Fibroblast of skin of back (primary cell): ENCODE data around the gene MCL1.

Experiments used
- DNase-seq: peaks from one replicate; pipeline ENCODE4 v3.0.0-alpha.2; 2013

MCL1 gene

DNA sequence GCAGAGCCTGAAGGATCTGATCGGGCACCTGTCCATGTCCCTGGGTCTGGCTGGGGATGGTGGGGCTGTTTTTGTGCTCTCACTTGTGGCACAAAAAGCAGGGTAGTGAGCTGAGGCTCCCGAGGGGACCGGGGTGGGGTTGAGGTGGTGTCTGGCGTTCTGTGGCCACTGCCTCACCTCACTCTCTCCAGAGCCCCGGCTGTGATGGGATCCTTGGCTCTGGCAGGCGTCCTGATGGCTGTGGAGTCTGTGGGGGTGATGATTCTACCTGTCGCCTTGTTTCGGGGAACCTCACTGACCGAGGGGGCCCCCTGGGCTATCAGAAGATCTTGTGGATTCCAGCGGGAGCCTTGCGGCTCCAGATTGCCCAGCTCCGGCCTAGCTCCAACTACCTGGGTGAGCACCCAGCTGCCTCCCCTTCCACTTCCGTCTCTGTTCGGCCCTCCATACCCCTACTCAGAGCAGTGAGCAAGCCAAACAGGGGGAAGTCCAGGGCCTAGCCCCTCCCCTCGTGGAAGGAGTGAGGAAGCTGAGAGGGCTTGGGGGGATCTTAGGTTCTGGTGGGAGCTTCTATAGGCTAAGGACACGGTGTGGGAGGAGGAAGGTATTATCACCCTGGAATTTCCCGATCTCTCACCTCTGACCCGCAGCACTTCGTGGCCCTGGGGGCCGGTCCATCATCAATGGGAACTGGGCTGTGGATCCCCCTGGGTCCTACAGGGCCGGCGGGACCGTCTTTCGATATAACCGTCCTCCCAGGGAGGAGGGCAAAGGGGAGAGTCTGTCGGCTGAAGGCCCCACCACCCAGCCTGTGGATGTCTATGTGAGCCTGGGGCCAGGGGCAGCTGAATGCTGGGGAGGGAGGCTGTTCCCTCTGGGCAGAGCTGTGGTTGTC lies 23.2 kb downstream of the MCL1 start:
- DNase-seq = no peak

DNA sequence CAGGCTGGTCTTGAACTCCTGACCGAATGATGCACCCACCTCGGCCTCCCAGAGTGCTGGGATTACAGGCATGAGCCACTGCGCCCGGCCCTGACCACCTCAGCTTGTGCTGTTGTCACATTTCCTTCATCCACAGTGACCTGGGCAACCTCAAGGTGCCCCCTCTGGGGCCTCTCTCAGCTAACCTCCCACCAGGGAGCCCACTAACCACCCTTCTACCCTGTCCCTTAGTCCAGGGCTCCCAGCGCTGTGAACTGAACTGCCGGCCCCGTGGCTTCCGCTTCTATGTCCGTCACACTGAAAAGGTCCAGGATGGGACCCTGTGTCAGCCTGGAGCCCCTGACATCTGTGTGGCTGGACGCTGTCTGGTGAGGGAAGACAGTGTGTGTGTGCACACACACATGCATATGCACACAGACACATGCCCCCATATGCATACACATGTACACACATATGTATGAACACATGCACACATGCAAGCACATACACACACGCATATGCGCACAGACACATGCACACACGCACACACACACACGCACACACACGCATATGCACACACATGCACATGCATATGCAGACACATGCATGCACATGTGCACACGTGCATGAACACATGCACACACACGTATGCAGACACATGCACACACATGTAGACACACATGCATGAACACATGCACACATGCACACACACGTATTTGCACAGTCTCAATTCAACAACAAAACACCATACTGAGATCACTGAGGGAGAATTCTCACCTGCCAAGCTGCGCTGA lies 24.0 kb downstream of the MCL1 start:
- DNase-seq = no peak

- no peak for DNase-seq
These were observed 25.3 kb downstream of the MCL1 start for GRCh38 chr1:150554086-150554452.

GRCh38 chr1:150553392-150554085 lies 25.9 kb downstream of the MCL1 start:
- no peak for DNase-seq

- no peak for DNase-seq
These were observed 26.5 kb downstream of the MCL1 start for GRCh38 chr1:150552911-150553289.

DNA sequence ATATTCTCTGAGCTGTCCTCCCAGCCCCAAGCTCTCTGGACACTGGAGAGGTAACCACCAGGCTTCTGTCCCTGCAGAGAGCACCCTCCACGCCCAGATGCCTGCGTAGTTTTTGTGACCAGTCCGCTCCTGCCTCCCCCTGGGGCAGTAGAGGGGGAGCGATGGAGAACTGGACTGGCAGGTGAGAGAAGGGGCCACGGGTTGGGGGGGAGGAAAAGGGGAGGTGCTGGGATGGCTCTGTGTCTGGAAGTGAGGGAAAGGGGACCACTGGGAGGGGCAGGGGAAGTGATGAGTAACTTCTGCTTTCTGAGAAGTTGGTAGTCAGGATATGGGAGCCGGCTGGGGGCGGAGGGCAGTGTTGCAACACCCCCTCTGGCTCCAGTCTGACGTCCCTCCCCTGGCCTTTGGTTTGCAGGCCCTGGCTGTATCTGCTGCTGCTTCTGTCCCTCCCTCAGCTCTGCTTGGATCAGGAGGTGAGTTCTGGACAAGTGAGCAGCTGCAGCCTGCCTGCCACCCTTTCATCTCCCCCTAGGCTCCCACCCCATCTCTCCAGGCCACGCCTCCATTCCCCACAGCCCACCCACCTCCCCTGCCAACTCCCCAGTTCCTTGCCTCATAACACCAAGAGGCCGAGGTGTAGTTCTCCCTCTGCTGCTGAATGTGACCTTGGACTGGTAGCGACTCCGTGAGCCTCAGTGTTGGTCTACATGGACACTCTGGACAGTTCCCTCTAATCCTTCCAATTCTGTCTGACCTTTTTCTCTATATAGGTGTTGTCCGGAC lies 27.1 kb downstream of the MCL1 start:
- DNase-seq = peak; percentile 76

DNA sequence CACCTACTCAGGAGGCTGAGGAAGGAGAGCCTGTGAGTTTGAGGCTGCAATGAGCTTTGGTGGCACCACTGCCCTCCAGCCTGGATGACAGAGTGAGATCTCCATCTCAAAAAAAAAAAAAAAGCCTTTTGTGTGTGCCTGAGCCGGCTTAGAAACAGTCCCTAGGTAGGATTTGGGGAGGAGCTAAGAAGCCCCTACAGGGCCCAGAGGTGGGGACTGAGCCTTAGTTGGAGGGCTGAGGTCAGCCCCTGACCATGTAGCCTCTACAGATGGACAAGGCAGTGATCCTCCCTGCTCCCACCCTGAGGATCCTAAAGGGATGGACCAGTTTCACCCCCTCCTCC lies 27.7 kb downstream of the MCL1 start:
- no peak for DNase-seq

- no peak for DNase-seq
These were observed 28.2 kb downstream of the MCL1 start for GRCh38 chr1:150551051-150551783.

DNA sequence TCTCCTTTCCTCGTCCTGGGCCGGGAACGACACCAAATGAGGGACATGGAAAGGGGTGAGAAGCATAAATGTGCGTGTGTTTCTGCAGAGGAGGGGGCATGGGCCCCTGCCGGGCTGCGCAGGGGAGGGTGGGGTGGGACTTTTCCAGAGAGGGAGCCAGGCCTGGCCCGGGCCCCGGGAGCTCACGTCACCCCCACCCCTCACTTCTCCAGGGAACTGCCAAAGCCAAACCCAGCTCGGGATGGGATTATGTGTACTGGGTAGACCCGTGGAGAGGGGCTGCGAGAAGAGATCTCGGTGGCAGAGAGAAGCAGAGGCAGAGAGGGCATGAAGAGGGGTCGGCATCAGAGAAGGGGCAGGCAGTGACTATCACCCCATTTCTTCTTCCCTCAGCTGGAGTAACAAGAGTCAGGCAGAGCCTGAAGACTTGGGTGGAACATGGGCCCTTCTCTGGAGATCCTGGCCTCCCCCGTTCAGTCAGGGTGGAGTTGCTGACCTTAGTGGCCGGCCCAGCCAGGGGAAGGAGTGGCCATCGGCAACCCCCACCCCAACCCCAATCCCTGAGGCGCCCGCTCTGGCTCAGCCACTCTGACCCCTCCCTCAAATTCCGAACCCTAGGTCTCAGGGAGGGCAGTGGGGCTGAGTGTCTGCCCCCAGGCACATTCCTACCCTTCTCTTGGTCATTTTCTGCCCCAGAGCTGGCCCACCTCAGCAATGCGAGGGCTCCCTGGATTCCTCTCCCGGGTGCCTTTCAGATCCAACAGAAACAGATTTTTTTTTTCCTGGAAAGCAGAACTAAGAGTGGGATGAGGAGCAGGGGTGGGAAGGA lies 29.0 kb downstream of the MCL1 start:
- no peak for DNase-seq

GRCh38 chr1:150549496-150550221 lies 29.8 kb downstream of the MCL1 start:
- DNase-seq = no peak

- DNase-seq = peak; percentile 72
These were observed 30.5 kb downstream of the MCL1 start, which contains the start of gene ADAMTSL4 for GRCh38 chr1:150548632-150549495. ADAMTSL4 (plus strand) TSS chr1:150549408; CDS start chr1:150552289, 2,881 bp downstream.

DNA sequence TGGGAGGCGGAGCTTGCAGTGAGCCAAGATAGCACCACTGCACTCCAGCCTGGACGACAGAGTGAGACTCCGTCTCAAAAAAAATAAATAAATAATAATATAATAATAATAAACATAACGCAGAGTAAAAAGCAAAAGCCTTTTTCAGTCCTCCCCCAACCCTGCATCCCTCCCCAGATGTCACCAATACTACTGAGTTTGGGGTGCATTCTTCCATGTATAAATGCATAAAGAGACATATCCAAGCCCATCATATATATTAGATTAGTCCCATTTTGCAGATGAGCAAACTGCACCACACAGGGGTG lies 31.1 kb downstream of the MCL1 start:
- DNase-seq = no peak

DNA sequence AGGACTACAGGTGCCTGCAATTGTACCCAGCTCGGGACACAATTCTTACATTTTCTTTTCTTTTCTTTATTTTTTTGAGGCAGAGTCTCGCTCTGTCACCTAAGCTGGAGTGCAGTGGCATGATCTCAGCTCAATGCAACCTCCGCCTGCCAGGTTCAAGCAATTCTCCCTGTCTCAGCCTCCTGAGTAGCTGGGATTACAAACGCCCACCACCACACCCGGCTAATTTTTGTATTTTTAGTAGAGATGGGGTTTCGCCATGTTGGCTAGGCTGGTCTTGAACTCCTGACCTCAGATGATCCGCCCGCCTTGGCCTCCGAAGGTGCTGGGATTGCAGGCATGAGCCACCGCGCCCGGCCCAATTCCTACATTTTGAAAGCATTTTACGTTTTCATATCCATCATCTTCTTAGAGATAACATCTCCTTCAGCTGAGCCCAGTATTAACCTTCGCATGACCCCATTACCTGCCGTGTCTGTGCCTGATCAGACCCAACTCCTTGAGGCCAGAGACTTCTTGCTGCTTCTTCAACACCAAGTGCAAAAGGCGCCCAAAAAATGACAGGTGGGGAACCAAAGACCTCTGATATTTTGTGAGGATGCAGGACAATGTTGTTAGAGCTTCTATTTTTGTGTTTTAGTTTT lies 33.0 kb downstream of the MCL1 start:
- no peak for DNase-seq

GRCh38 chr1:150545486-150546032 lies 33.9 kb downstream of the MCL1 start:
- no peak for DNase-seq

- no peak for DNase-seq
These were observed 35.2 kb downstream of the MCL1 start for GRCh38 chr1:150544204-150544603.

GRCh38 chr1:150543500-150544143 lies 35.8 kb downstream of the MCL1 start:
- no peak for DNase-seq

- DNase-seq = peak; percentile 94
These were observed 41.4 kb downstream of the MCL1 start for GRCh38 chr1:150537732-150538684.
